Mesothelial cell of epicardium (in vitro differentiated cells): Measurements from ENCODE around the gene FAM53B. TPM values are rescaled to one million over a fixed set of nuclear protein-coding genes. Genes with fewer than 3 reads are reported as not detected.
A peak's percentile ranks its signal among the peaks of the same experiment; 100 is the strongest.

Experiments used
- DNase-seq, 2 experiments: peaks; one replicate each; pipeline ENCODE4 v3.0.0; 2021; ENCODE audit warnings: low spot score in 2 of 2; ENCODE audit not compliant: unreplicated experiment in 2 of 2
- H3K27ac Mint-ChIP-seq: 2 replicates; pipeline ENCODE4 v1.8.0; 2021; ENCODE audit warnings: mixed read lengths
- H3K27me3 Mint-ChIP-seq: 2 replicates; pipeline ENCODE4 v1.8.0; 2021; ENCODE audit warnings: low read depth, mixed read lengths
- H3K36me3 Mint-ChIP-seq: 2 replicates; pipeline ENCODE4 v1.8.0; 2021; ENCODE audit warnings: mixed read lengths
- H3K4me1 Mint-ChIP-seq: 2 replicates; pipeline ENCODE4 v1.8.0; 2021; ENCODE audit warnings: mixed read lengths
- H3K4me3 Mint-ChIP-seq: 2 replicates; pipeline ENCODE4 v1.8.0; 2021; ENCODE audit warnings: mild to moderate bottlenecking, moderate library complexity, mixed read lengths
- H3K9me3 Mint-ChIP-seq: 2 replicates; pipeline ENCODE4 v1.8.0; 2021; ENCODE audit warnings: mixed read lengths
- CTCF ChIP-seq: fragments of 200-600 bp; sonication (generic); IDR thresholded peaks from one replicate; pipeline ENCODE4 v1.5.0; 2021; ENCODE audit warnings: antibody characterized with exemption; ENCODE audit not compliant: unreplicated experiment
- total RNA-seq: library from RNA; stranded (reverse); gene quantifications from 3 replicates; pipeline ENCODE4 v1.2.1, GENCODE V29; 2021

FAM53B gene
- total RNA-seq, 1 donor from 2014 or later = 42.0 TPM

- Mint-ChIP-seq H3K4me1 (peaks cover 27% of the 10 kb centered on the region), H3K27me3 (no peaks in the 10 kb centered on the region), H3K27ac (peak overlapping the region; percentile 23), H3K9me3 (no peaks in the 10 kb centered on the region), H3K4me3 (no peak overlapping the region), H3K36me3 (peaks cover 14% of the 10 kb centered on the region)
- TF ChIP-seq CTCF = no peak
- no peak for DNase-seq
Measured at GRCh38 chr10:124693396-124693795, 50.8 kb downstream of the FAM53B start.

GRCh38 chr10:124692100-124692446, 52.1 kb downstream of the FAM53B start:
- DNase-seq = no peak
- H3K9me3 Mint-ChIP-seq = no peaks in the 10 kb centered on the region
- peaks cover 25% of the 10 kb centered on the region for H3K4me1 Mint-ChIP-seq
- H3K4me3 Mint-ChIP-seq = no peak overlapping the region
- no peaks in the 10 kb centered on the region for H3K27me3 Mint-ChIP-seq
- H3K36me3 Mint-ChIP-seq = peaks cover 14% of the 10 kb centered on the region
- no peak for TF ChIP-seq CTCF
- no peak overlapping the region for H3K27ac Mint-ChIP-seq

- Mint-ChIP-seq H3K36me3 (peaks cover 16% of the 10 kb centered on the region), H3K4me3 (no peak overlapping the region), H3K27ac (no peak overlapping the region), H3K9me3 (no peaks in the 10 kb centered on the region), H3K27me3 (no peaks in the 10 kb centered on the region), H3K4me1 (peaks cover 22% of the 10 kb centered on the region)
- no peak for TF ChIP-seq CTCF
- no peak for DNase-seq
Measured at GRCh38 chr10:124691421-124692099, 52.6 kb downstream of the FAM53B start.

- H3K4me1 Mint-ChIP-seq = peaks cover 19% of the 10 kb centered on the region
- peak overlapping the region; percentile 17 for H3K27ac Mint-ChIP-seq
- no peak for TF ChIP-seq CTCF
Measured at GRCh38 chr10:124691002-124691401, 53.2 kb downstream of the FAM53B start.

GRCh38 chr10:124689911-124690498, 54.2 kb downstream of the FAM53B start:
- Mint-ChIP-seq H3K4me3 (no peak overlapping the region), H3K4me1 (peaks cover 21% of the 10 kb centered on the region), H3K9me3 (no peaks in the 10 kb centered on the region), H3K36me3 (peaks cover 9% of the 10 kb centered on the region), H3K27me3 (no peaks in the 10 kb centered on the region), H3K27ac (no peak overlapping the region)
- DNase-seq = no peak
- TF ChIP-seq CTCF = no peak

More at GRCh38 chr10:124691002-124691401, 53.2 kb downstream of the FAM53B start:
- no peak for DNase-seq
- Mint-ChIP-seq H3K36me3 (peaks cover 16% of the 10 kb centered on the region), H3K9me3 (no peaks in the 10 kb centered on the region), H3K4me3 (no peak overlapping the region), H3K27me3 (no peaks in the 10 kb centered on the region)
